Neural cell (in vitro differentiated cells): ENCODE measurements around the gene SLC35B2. TPM values are rescaled to one million over a fixed set of nuclear protein-coding genes. Genes with fewer than 3 reads are reported as not detected.

ENCODE experiments used
- H2AFZ ChIP-seq: fragments of 200-600, 300-800 bp; sonication (generic), shearing (Covaris generic); 2 replicates; pipeline ENCODE4 v1.6.0; 2014; ENCODE audit warnings: low read depth, mild to moderate bottlenecking, antibody characterized with exemption, low read length, moderate library complexity
- H3F3A ChIP-seq: fragments of 200-600 bp; shearing (Covaris generic); 2 replicates; pipeline ENCODE4 v1.6.1; 2016; ENCODE audit warnings: mild to moderate bottlenecking, moderate library complexity, mixed read lengths, antibody characterized with exemption, low read length; ENCODE audit not compliant: insufficient read depth, poor library complexity, severe bottlenecking
- H3K27ac ChIP-seq: fragments of 200-600, 300-800 bp; sonication (generic), shearing (Covaris generic); 2 replicates; pipeline ENCODE4 v1.5.1; 2014; ENCODE audit warnings: mild to moderate bottlenecking, low read length, moderate library complexity
- H3K27me3 ChIP-seq: fragments of 300-800, 200-600 bp; sonication (generic), shearing (Covaris generic); 2 replicates; pipeline ENCODE4 v1.6.0; 2014; ENCODE audit warnings: mild to moderate bottlenecking, low read depth, low read length, moderate library complexity; ENCODE audit not compliant: insufficient read depth
- H3K36me3 ChIP-seq: fragments of 300-800, 200-600 bp; sonication (generic), shearing (Covaris generic); 2 replicates; pipeline ENCODE4 v1.5.1; 2014; ENCODE audit warnings: mild to moderate bottlenecking, antibody characterized with exemption, low read length, moderate library complexity; ENCODE audit not compliant: insufficient read depth
- H3K4me2 ChIP-seq: fragments of 300-800, 200-600 bp; sonication (generic), shearing (Covaris generic); 2 replicates; pipeline ENCODE4 v1.6.0; 2014; ENCODE audit warnings: mild to moderate bottlenecking, low read length
- H3K4me3 ChIP-seq: fragments of 300-800, 200-600 bp; sonication (generic), shearing (Covaris generic); 2 replicates; pipeline ENCODE4 v1.5.1; 2014; ENCODE audit warnings: mild to moderate bottlenecking, low read length, moderate library complexity
- H3K79me2 ChIP-seq: fragments of 200-600 bp; shearing (Covaris generic); replicated peaks from 2 replicates; pipeline ENCODE4 v1.6.0; 2014; ENCODE audit warnings: mild to moderate bottlenecking, low read length, moderate library complexity; ENCODE audit not compliant: insufficient read depth
- H3K9ac ChIP-seq: fragments of 300-800, 200-600 bp; sonication (generic), shearing (Covaris generic); 2 replicates; pipeline ENCODE4 v1.6.1; 2016; ENCODE audit warnings: mild to moderate bottlenecking, low read length, mixed read lengths
- H3K9me2 ChIP-seq: fragments of 200-600 bp; shearing (Covaris generic); 2 replicates; pipeline ENCODE4 v1.6.1; 2016; ENCODE audit warnings: mild to moderate bottlenecking, low read length, mixed read lengths; ENCODE audit not compliant: insufficient read depth
- H3K9me3 ChIP-seq: fragments of 200-600, 300-800 bp; sonication (generic), shearing (Covaris generic); 2 replicates; pipeline ENCODE4 v1.6.1; 2016; ENCODE audit warnings: mild to moderate bottlenecking, mixed run types, low read length, moderate library complexity, mixed read lengths
- H4K20me1 ChIP-seq: fragments of 200-600 bp; shearing (Covaris generic); 2 replicates; pipeline ENCODE4 v1.6.1; 2016; ENCODE audit warnings: mild to moderate bottlenecking, mixed run types; ENCODE audit not compliant: insufficient read depth
- EP300 ChIP-seq: fragments of 450-650 bp; conservative IDR thresholded peaks from 2 replicates; pipeline ENCODE4 v1.6.1; 2014; ENCODE audit warnings: antibody characterized with exemption, mild to moderate bottlenecking, moderate library complexity; ENCODE audit not compliant: poor library complexity, severe bottlenecking
- EZH2 ChIP-seq: fragments of 200-600, 300-800 bp; shearing (Covaris generic), sonication (generic); IDR thresholded peaks from 2 replicates; pipeline ENCODE4 v1.6.1; 2014; ENCODE audit warnings: antibody characterized with exemption, low read length, borderline replicate concordance, mild to moderate bottlenecking; ENCODE audit not compliant: insufficient read depth, poor library complexity, severe bottlenecking
- MXI1 ChIP-seq: fragments of 450-650 bp; conservative IDR thresholded peaks from 2 replicates; pipeline ENCODE4 v1.6.1; 2014; ENCODE audit warnings: antibody characterized with exemption, mild to moderate bottlenecking; ENCODE audit not compliant: poor library complexity, severe bottlenecking
- POLR2AphosphoS5 ChIP-seq: IDR thresholded peaks from 2 replicates; pipeline ENCODE4 v1.6.1; 2012
- RAD21 ChIP-seq: fragments of 450-650 bp; conservative IDR thresholded peaks from 2 replicates; pipeline ENCODE4 v1.6.1; 2014; ENCODE audit warnings: antibody characterized with exemption, mild to moderate bottlenecking, moderate library complexity
- SMC3 ChIP-seq: fragments of 450-650 bp; conservative IDR thresholded peaks from 2 replicates; pipeline ENCODE4 v1.6.1; 2014; ENCODE audit warnings: antibody characterized with exemption, mild to moderate bottlenecking, moderate library complexity; ENCODE audit not compliant: poor library complexity
- TAF1 ChIP-seq: IDR thresholded peaks from 2 replicates; pipeline ENCODE4 v1.6.1; 2012; ENCODE audit warnings: low read depth
- polyA minus RNA-seq: library from RNA; depleted of rRNA, polyadenylated mRNA; stranded (reverse); fragments of >200 nt; gene quantifications from 2 replicates; pipeline ENCODE4 v1.2.3, GENCODE V29; 2014
- polyA plus RNA-seq: library from polyadenylated mRNA; depleted of rRNA; stranded (reverse); fragments of >200 nt; gene quantifications from 2 replicates; pipeline ENCODE4 v1.2.3, GENCODE V29; 2014
- TF ChIP-seq, protein P1 (sequence below): IDR thresholded peaks from 2 replicates; pipeline ENCODE4 v1.6.1; 2012; ENCODE audit warnings: borderline replicate concordance
- TF ChIP-seq, protein P2 (sequence below): fragments of 450-650 bp; IDR thresholded peaks from 2 replicates; pipeline ENCODE4 v1.5.1; 2014; ENCODE audit warnings: antibody characterized with exemption, mild to moderate bottlenecking, moderate library complexity; ENCODE audit not compliant: poor library complexity, severe bottlenecking

SLC35B2 gene, protein sequence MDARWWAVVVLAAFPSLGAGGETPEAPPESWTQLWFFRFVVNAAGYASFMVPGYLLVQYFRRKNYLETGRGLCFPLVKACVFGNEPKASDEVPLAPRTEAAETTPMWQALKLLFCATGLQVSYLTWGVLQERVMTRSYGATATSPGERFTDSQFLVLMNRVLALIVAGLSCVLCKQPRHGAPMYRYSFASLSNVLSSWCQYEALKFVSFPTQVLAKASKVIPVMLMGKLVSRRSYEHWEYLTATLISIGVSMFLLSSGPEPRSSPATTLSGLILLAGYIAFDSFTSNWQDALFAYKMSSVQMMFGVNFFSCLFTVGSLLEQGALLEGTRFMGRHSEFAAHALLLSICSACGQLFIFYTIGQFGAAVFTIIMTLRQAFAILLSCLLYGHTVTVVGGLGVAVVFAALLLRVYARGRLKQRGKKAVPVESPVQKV
- polyA plus RNA-seq, result 44.5 and 64.9 TPM in 2 replicates
- 33.5 and 42.1 TPM in 2 replicates for polyA minus RNA-seq

DNA sequence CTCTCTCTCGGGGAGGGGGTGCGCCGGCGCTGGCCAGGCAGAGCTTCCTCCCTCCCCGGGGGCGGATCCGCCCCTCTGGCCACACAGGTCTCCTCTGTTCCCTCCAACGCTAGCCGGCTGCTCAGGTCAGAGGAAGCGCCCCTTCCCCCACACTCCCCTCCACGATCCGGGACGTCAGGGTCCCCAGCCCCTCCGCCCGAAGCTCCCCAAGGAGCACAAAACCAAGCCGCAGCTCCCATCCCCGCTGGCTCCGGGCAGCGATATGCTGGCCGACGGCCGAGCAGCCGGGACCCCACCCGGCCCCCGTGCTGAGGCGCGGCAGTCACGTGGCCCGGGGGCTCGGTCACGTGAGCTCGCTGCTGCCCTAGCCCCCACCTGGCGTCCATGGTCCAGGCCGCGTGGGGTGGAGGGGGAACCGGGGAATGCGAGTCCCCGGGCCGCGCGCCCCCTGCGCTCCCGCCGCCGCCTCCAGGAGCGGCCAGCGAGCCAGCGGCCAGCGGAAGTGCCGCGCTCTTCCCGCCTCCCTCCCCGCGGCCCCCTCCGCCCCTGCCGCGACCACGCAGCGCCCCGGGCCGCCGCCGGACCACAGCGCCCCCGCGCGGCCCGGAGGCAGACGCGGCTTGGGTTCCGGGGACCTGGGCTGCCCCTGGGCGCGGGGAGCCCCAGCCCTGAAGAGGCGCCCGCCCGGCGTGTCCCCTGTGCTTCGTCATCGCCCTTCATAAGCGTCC, at the start of gene SLC35B2:
Gene SLC35B2, minus strand, starts transcription at position 504 of the 728 bp plus-strand sequence. Its CDS starts 118 bp downstream, at position 386.
- peak within 1 kb of the TSS; percentile 94 for H3K4me2 ChIP-seq
- H3K9me2 ChIP-seq, result no peaks in the 10 kb centered on the region
- peaks cover 21% of the 10 kb centered on the region for H3K79me2 ChIP-seq
- H4K20me1 ChIP-seq, result no peaks in the 10 kb centered on the region
- peak within 1 kb of the TSS; percentile 94 for H2AFZ ChIP-seq
- H3K27me3 ChIP-seq, result no peaks in the 10 kb centered on the region
- H3K9me3 ChIP-seq, result no peaks in the 10 kb centered on the region
- peak within 1 kb of the TSS; percentile 98 for H3K4me3 ChIP-seq
- TF ChIP-seq, protein P1, sequence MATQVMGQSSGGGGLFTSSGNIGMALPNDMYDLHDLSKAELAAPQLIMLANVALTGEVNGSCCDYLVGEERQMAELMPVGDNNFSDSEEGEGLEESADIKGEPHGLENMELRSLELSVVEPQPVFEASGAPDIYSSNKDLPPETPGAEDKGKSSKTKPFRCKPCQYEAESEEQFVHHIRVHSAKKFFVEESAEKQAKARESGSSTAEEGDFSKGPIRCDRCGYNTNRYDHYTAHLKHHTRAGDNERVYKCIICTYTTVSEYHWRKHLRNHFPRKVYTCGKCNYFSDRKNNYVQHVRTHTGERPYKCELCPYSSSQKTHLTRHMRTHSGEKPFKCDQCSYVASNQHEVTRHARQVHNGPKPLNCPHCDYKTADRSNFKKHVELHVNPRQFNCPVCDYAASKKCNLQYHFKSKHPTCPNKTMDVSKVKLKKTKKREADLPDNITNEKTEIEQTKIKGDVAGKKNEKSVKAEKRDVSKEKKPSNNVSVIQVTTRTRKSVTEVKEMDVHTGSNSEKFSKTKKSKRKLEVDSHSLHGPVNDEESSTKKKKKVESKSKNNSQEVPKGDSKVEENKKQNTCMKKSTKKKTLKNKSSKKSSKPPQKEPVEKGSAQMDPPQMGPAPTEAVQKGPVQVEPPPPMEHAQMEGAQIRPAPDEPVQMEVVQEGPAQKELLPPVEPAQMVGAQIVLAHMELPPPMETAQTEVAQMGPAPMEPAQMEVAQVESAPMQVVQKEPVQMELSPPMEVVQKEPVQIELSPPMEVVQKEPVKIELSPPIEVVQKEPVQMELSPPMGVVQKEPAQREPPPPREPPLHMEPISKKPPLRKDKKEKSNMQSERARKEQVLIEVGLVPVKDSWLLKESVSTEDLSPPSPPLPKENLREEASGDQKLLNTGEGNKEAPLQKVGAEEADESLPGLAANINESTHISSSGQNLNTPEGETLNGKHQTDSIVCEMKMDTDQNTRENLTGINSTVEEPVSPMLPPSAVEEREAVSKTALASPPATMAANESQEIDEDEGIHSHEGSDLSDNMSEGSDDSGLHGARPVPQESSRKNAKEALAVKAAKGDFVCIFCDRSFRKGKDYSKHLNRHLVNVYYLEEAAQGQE, result peak; percentile 48
- TF ChIP-seq MXI1 (peak; percentile 94), TAF1 (no peak), EP300 (peak; percentile 48), POLR2AphosphoS5 (peak; percentile 49), EZH2 (no peak), RAD21 (peak; percentile 68), SMC3 (peak; percentile 70)
- TF ChIP-seq, protein P2, sequence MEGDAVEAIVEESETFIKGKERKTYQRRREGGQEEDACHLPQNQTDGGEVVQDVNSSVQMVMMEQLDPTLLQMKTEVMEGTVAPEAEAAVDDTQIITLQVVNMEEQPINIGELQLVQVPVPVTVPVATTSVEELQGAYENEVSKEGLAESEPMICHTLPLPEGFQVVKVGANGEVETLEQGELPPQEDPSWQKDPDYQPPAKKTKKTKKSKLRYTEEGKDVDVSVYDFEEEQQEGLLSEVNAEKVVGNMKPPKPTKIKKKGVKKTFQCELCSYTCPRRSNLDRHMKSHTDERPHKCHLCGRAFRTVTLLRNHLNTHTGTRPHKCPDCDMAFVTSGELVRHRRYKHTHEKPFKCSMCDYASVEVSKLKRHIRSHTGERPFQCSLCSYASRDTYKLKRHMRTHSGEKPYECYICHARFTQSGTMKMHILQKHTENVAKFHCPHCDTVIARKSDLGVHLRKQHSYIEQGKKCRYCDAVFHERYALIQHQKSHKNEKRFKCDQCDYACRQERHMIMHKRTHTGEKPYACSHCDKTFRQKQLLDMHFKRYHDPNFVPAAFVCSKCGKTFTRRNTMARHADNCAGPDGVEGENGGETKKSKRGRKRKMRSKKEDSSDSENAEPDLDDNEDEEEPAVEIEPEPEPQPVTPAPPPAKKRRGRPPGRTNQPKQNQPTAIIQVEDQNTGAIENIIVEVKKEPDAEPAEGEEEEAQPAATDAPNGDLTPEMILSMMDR, result peak; percentile 86
- peak within 1 kb of the TSS; percentile 86 for H3K27ac ChIP-seq
- H3F3A ChIP-seq, result no peaks in the 10 kb centered on the region
- no peaks in the 10 kb centered on the region for H3K36me3 ChIP-seq
- peak within 1 kb of the TSS; percentile 96 for H3K9ac ChIP-seq

DNA sequence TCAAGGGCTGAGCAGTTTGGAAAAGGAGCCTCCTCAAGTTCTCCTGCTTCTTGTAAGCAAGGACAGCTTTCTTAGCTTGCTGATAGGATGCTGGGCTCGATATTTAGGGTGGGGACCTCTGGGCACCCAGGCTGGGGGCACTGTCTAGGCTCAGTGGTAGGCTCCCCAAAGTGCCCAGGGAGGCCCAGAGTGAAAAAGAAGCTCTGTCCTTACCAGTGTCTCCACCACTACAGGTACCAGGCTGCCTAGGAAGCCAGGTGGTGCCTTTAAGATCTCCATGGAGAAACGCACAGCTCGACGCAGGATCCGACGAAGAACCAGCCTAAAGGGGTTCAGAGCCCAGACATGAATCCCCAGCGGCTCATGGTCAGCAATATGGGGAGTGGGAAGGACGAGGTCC, 49.4 kb upstream of the SLC35B2 start:
- no peaks in the 10 kb centered on the region for H3K9me2 ChIP-seq
- no peak overlapping the region for H3K4me2 ChIP-seq
- H3K9ac ChIP-seq, result no peak overlapping the region
- H3F3A ChIP-seq, result no peaks in the 10 kb centered on the region
- no peak overlapping the region for H3K27ac ChIP-seq
- H3K4me3 ChIP-seq, result no peak overlapping the region
- no peaks in the 10 kb centered on the region for H4K20me1 ChIP-seq
- no peaks in the 10 kb centered on the region for H3K9me3 ChIP-seq
- peaks cover 7% of the 10 kb centered on the region for H3K36me3 ChIP-seq
- no peaks in the 10 kb centered on the region for H3K27me3 ChIP-seq
- H3K79me2 ChIP-seq, result no peaks in the 10 kb centered on the region
- H2AFZ ChIP-seq, result no peak overlapping the region
- TF ChIP-seq, protein P1, result no peak
- TF ChIP-seq EZH2, result no peak
- TF ChIP-seq POLR2AphosphoS5, result no peak
- no peak for TF ChIP-seq RAD21
- no peak for TF ChIP-seq MXI1
- TF ChIP-seq, protein P2, result no peak
- no peak for TF ChIP-seq SMC3
